NCI-H146 treated with DMSO at 0.1 percent for 48 hours (cell line): ENCODE data around the gene P2RY14.
"Not testable (repeated sequence)": the region's sequence is repeated elsewhere in the genome, so short reads cannot be mapped to it uniquely, and the experiment has no call there.

Source experiments
- DNase-seq: peaks from one replicate; lab custom pipeline; 2025; ENCODE audit not compliant: unreplicated experiment; lab: John Stamatoyannopoulos, UW

The P2RY14 gene

DNA sequence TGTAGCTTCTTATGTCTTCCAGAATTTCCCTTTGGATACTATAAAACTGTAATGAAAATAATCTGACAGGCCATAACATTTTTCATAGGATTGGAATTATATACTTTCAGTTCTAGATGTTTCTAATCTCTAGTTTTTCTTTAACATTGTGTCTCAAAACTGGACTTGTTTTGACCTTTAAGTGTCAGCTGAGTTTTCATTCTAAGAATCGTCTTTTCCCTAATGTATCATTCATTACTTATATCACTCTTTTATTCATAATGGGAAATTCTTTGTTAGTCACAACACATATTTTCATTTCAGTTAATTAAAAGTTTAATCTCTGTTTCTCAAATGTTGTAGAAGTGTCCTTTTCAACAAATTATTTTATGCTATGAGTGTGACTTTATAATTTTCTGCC is 87.2 kb downstream of the P2RY14 start:
- no peak for DNase-seq

DNA sequence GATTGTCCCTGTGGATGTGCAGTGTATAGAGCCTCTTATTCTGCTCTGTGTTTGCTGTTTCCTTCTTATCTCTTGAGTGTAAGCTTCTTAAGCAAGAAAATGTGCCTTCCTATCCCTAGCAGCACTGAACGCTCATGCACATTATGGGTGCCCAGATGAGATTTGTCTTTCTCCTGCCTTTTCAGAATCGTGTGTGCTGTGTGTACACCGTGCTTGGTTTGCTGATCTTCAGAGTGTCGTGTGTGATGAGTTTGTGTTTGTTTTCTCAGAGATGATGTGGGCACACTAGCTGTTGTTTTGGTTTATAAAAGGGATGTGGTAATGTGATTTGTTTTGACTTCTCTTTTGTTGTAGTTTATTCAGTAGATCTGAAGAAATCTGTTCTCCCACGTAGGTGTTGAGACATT is 95.1 kb downstream of the P2RY14 start:
- no peak for DNase-seq

DNA sequence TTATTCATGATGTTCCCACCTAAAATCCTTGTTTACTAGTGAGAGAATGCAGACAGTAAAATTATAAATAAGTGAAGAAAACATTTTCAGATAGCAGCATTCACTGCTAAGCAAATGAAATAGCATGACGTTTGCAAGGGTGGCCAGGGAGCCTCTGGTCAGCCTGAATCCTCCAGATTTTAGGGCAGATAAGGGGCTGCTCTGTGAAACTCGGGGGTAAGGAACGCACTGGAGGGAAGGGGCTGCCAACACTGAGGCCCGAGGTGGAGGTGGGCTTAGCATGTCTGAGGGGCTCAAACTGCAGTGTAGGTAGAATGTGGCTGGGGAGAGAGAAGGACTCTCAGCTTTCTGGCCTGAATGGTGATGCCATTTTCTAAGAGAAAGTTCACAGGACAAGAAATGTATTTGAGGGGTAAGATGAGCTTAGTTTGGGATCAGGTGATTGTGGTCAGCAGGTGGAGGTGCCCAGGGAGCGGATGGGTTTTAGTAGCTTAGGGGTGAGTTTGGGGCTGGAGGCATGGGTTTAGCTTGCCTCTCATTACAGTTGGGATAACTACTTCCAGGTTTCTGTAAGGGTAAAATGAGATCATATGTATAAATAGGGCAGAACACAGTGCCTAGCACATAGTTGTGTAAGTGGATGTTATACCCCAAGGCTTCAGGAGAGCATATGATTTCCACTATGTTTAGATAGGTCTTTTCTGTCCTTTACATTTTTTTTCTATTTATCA is 95.8 kb downstream of the P2RY14 start:
- DNase-seq: no peak

DNA sequence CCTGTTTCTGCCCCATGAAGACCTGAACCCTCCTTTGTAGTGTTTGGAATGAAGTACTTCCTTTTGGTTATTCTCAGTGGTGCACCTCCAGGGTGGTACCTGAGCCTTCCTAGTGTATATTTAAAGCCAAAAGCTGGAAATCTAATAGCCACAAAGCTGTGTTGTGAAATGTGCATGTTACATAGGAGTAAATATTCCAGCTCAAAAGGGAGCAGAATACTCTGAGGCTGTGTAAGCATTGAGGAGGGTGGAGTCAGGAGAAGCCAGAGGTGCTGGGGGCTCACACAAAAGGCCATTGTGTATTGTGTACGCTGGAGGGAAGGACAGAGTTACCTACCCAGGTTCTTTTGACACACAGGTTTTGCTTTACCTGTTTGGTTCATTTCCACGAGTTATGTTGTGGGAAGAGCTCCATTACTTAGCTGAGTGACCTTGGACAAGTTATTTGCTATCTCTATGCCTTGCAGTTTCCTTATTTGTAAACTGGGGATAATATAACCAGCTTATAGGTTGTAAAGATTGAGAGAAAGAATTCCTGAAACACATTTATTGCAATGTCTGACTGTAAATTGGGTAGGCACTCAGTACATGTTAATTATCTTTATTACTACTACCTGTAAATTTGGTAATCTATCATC is 100.0 kb downstream of the P2RY14 start:
- peak; percentile 23 for DNase-seq

DNA sequence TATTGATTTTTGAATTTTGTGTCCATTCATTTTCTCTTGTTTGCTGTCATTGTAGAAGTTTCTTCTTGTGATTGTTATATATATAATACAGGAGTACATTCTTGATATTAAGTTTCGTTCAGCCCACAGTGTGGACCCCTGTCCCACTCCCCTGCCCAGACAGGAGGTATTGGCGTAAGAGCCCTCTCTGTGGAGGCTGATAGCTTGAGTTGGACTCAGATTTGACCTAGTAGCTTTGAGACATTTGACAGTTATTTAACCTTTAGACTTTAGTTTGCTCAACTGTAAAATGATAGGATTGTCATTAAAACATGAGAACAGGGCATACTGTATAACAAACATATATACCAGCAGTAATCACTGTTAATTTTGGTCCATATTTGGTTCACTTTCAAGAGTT is 102.4 kb downstream of the P2RY14 start:
- DNase-seq: no peak

DNA sequence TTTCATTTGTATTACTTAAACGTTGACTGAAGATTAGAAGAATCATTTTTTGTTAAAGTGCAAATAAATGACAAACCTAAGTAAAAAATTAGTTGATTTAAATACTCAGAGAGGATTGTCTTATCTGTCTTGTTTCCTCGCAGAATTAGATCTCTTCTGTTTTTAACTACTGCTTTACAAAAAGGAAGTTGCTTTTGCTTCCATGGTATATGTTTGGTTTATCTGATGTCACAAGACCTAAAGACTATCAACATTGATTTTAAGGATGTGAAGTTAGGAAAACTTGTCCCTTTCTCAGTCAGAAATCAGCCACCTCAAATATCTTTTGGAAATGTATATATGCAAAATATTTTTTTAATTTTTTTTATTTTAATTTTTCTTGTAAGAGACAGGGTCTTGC is 104.0 kb downstream of the P2RY14 start:
- DNase-seq: no peak

DNA sequence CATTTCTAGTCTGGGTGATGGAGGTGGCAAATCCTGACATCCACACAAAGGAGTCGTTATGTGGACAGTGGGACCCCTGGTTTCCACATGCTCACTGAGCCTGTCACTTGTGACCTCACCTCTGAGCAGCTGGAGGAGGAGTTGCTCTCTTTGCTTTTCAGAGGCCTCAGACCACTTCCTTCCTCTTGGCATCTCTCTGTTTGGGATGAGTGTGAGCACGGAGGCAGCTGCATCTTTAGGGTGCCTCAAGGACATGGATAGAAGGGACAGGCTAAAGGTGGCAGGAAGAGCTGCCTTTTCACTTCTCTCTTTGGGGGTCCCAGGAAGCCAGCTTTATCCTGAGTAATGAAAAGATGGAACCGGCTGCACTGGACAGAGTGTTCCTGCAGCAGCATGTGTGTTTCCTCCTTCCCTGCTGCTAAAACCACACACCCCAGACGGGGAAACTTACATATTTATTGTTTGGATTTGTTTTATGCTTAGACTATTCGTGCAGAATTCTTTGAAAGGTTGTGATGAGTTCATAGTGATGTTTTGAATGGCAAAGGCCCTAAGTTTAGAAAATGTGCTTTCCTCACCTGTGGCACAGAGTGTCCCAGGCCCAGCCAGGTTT is 107.1 kb downstream of the P2RY14 start:
- no peak for DNase-seq

DNA sequence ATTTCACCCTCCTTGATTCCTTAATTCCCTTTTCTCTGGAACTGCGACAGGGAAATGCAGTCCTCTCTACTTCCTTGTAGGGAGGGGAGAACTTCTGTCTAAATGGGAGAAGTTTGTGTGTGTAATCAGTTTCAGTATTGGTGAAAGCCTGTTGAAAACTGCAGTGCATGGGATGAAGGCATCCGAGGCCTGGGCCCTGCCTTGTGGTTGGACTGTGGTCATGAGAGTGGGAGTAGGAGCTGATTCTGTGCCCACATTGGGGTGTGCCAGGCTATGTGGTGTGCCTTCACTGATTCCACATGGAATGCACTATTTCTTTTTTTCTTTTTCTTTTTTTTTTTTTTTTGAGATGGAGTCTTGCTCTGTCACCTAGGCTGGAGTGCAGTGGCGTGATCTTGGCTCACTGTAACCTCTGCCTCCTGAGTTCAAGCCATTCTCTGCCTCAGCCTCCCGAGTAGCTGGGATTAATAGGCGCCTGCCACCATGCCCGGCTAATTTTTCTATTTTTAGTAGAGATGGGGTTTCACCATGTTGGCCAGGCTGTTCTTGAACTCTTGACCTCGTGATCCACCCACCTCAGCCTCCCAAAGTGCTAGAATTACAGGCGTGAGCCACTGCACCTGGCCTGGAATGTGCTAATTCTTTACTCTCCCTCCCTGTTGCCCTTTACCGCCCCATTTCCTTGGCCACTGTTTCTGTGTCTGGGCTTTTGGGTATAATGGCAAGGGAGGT is 108.2 kb downstream of the P2RY14 start:
- not testable (repeated sequence) for DNase-seq

DNA sequence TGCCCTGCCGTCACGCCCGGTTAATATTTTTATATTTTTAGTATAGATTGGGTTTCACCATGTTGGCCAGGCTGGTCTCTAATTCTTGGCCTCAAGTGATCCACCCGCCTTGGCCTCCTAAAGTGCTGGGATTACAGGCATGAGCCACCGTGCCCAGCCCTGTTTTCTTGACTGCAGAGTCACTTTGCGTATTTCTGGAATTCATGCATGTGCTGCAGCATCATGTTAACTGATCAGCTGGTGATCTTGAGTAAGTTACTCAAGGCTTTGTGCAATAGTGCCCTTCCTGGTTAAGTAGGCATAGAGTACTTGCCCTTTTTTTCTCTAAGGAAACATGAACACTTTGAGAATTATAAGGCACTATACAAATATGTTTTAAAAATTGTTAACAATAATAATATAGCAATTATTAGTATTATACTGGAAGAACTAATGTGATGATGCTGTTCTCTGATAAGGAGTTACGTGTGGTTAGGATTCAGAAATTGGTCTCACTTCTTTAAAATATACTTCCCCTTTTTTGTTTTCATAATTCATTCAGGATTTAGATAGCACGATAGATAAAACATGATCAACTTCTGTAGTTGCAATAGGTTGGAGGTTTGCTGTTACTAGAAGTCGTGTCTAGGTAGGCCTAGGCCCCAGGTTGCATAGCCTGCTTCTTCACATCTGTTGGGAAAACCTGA is 108.9 kb downstream of the P2RY14 start:
- no peak for DNase-seq

DNA sequence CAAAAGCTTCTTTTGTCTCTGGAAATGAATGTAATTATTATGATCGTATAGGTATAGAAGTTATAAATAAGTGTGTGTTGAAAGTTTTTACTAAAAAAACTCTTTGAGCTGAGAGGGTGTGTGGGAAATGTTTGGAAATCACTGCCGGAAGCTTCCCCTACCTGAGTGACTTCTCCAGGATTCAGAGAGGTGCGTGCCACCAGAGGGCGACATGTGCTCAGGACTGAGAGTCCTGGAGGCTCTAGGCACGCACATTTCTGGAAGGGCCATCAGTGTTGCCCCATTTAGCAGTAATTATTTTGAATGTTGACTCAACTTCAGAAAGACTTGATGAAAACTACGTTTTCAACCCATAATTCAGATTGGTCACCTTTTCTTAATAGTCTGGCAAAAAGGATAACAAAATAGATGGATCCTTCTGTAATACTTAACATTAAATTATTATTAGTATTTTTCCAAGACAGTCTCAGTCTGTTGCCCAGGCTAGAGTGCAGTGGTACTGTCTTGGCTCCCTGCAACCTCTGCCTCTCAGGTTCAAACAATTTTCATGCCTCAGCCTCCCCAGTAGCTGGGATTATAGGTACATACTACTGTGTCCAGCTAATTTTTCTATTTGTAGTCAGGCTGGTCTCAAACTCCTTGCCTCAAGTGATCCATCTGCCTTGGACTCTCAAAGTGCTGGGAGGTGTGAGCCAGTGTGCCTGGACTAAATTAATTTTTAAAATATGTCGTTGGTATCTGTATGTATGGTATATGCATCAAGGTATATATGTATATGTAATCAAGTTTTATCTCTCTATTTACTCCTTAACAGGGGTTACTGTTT is 109.9 kb downstream of the P2RY14 start:
- DNase-seq: peak; percentile 43

DNA sequence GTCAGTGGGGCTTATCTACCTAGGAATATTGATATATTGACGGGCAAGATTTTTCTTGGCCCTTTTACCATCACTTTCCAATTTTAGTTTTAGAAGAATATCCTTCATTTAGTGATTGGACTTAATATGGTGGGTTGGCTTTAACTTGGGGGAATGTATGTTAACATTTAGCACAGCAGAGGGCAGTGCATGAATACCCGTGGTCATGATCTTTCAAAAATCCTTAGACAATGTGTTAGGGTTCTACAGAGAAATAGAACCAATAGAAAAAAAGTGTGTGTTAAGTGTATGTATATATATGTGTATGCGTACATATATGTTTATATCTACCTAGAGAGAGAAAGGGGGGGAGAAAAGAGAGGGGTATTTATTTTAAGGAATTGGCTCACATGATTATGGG is 112.2 kb downstream of the P2RY14 start:
- no peak for DNase-seq

DNA sequence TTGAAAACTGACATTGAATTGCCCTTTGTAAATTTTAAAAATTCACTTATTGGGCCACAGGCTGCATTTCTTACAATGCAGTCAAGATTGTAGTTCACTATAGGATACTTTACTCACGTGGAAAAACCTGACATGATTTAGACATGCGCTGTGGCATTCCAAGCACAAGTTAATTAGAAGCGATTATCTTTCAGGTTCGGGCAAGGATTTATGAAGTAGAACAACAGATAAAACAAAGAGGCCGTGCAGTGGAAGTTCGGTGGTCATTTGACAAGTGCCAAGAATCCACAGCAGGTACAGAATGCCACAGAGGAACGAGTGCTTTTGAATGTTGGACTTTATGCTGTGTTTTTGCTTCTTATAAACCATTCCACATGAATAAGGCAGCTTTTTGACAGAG is 113.1 kb downstream of the P2RY14 start:
- no peak for DNase-seq
